Activated CD8-positive, alpha-beta memory T cell treated with anti-CD3 and anti-CD28 coated beads, Interleukin-2, amount 50 U/mL, for 4 hours (primary cell): ENCODE data around the gene KRTAP1-4.
"Not testable (repeated sequence)": the region's sequence is repeated elsewhere in the genome, so short reads cannot be mapped to it uniquely, and the experiment has no call there.

ENCODE experiments used
- DNase-seq: peaks from one replicate; pipeline ENCODE4 v3.0.0-alpha.2; 2020

Gene KRTAP1-4

DNA sequence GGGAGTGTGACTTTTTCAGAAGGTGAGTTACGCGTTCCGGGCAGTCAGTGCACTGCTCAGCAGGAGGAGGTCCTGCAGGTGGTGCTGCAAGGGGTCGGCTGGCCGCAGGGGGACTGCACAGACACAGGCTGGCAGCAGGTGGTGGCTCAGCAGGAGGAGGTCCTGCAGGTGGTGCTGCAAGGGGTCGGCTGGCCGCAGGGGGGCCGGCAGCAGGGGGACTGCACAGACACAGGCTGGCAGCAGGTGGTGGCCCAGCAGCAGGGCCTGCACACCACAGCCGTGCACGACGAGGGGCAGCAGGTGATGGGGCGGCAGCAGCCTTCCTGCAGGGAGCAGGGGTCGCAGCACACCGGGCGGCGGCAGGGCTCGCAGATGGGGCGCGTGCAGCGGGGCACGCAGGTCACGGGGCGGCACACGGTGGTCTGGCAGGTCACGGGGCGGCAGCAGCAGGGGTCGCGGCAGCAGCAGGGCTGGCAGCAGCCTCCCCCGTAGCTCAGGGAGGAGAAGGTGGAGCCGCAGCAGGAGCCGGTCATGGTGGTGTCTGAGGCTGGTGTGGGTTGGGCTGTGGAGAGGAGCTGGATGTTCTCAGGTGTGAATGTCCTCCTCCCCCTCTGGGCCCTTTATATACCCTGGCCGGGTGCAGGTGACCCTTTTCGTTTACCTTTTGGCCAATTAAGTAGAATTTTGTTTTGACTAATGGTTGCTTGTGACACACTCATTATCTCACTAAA, 16.9 kb upstream of the KRTAP1-4 start, which contains the start of gene KRTAP2-1:
TSS of gene KRTAP2-1 (minus strand) at position 582 of the 731 bp plus-strand sequence. CDS start at position 533, 49 bp downstream.
- DNase-seq, result not testable (repeated sequence)

DNA sequence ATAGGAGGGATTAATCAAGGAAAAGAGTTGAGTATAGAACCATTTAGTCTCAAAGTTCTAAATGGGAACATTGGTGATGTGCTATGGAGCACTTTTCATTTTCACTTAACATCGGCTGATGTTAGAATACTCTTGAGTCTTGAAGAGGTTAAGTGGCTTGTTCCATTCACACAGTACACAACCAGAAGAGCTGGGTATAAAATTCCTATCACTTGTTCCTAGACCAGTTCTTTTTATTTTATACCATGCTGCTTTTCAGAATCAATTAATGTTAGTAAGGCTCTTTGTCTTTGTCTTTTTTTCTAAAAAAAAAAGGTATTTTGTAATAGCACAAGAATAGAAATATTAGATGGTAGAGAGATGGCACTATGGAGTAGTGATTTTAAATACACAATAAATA, 13.0 kb upstream of the KRTAP1-4 start:
- no peak for DNase-seq

DNA sequence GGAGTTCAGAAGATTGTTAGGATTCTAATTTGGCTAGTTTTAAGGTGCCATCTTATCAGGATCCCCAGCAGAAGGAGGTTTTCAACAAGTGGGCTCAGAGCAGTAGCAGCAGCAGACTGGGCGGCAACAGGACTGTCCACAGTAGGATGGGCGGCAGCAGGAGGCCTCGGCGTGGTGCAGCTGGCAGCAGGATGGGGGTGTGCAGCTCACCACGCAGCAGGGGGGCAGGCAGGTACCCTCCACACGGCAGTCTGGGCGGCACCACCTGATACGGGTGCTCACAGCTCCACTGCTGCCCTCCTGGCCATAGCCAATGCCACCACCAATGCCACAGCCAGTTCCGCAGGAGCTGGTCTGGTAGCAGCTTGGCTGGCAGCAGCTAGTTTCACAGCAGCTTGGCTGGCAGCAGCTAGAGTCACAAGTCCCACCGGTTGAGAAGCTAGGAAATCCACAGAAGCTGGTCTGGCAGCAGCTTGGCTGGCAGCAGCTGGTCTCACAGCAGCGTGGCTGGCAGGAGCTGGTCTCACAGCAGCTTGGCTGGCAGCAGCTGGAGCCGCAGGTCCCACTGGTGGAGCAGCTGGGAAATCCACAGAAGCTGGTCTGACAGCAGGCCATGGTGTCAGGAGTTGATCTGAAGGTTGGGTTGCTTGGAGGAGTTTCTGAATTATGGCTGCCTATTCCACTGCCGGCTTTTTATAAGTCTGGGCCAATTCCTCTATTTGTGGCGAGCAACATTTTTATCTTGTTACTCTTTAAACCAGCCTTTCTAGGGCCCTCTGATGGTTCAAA, 11.0 kb upstream of the KRTAP1-4 start, which contains the start of gene KRTAP1-1:
TSS of gene KRTAP1-1 (minus strand) at position 668 of the 789 bp plus-strand sequence. CDS start at position 615, 53 bp downstream.
- DNase-seq, result not testable (repeated sequence)

DNA sequence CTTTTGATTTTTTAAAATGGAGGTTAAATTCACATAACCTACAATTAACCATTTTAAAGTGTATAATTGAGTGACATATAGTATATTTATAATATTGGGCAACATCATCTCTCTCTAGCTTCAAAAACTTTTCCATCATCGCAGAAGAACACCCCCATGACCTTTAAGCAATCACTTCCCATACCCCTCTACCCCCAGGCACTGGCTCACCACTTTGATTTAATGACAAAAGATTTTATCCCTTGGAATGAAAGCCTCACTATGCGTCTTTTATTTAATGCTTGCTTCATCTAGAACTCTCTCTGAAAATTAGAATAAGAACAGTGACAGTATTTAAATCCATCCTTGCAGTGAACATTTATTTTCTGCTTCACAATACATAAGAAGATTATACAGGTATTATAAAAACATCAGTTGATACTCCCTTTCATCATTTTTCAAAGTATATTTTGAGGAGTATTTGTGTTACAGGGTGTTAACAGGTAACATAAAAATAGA, 7.9 kb upstream of the KRTAP1-4 start:
- DNase-seq, result no peak

DNA sequence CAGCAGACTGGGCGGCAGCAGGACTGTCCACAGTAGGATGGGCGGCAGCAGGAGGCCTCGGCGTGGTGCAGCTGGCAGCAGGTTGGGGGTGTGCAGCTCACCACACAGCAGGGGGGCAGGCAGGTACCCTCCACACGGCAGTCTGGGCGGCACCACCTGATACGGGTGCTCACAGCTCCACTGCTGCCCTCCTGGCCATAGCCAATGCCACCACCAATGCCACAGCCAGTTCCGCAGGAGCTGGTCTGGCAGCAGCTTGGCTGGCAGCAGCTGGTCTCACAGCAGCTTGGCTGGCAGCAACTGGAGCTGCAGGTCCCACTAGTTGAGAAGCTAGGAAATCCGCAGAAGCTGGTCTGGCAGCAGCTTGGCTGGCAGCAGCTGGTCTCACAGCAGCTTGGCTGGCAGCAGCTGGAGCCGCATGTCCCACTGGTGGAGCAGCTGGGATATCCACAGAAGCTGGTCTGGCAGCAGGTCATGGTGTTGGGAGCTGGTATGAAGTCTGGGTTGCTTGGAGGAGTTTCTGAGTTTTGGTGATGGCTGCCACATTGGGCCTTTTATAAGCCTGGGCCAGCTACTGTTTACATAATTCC, 4.4 kb upstream of the KRTAP1-4 start, which contains the start of gene KRTAP1-3:
TSS of gene KRTAP1-3 (minus strand) at position 529 of the 590 bp plus-strand sequence. CDS start at position 476, 53 bp downstream.
- not testable (repeated sequence) for DNase-seq

DNA sequence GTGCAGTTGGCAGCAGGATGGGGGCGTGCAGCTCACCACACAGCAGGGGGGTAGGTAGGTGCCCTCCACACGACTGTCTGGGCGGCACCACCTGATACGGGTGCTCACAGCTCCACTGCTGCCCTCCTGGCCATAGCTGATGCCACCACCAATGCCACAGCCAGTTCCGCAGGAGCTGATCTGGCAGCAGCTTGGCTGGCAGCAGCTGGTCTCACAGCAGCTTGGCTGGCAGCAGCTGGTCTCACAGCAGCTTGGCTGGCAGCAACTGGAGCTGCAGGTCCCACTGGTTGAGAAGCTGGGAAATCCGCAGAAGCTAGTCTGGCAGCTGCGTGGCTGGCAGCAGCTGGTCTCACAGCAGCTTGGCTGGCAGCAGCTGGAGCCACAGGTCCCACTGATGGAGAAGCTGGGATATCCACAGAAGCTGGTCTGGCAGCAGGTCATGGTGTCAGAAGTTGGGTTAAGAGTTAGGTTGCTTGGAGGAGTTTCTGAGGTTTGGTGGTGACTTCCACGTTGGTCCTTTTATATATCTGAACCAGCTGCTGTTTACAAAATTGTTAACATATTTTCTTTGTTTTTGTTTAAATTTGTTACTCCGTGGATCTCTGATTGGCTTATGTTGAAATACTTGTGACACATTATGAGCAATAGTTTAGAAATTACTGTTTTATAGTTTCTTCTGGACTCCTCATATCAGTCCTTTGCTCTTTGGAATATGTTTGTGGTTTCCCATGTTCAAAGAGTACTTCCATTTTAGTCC, 3.1 kb downstream of the KRTAP1-4 start, which contains the start of gene KRTAP1-5:
TSS of gene KRTAP1-5 (minus strand) at position 494 of the 757 bp plus-strand sequence. CDS start at position 441, 53 bp downstream.
- DNase-seq, result no peak

DNA sequence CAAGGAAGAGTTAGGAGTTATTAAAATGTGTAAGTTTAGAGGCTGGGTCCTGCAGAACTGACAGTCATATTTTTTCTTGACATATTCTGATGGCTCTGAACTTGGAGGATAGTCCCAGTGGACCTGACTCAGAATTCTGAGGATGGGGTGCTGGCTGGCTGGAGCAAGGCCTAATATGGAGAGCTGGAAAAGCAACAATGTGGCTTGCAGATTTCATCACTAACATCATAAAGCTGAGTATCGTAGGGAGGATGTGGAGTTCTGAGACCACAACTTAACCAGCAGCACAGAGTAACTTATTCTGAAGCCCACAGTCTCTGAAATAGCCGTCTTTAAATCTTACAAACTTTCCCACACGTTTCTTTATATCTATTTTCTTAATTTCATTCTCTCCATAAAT, 5.3 kb downstream of the KRTAP1-4 start:
- no peak for DNase-seq

DNA sequence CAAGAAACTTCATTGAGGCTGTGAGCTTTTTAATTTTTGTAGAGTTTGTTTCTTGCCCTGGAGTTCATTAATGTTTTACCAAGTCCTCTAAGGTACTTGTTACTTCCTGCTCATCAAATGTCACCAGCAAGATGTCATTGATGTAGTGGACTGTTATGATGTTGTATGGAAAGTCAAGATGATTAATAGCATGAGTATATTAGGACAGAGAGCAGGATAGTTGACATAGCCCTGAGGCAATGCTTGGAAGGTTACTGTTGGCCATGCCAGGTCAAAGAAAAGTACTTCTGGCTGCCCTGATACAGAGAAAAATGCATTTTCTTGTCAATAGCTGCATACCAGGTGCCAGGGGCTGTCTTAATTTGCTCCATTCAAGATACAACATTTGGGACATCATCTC, 9.7 kb downstream of the KRTAP1-4 start:
- DNase-seq, result no peak

DNA sequence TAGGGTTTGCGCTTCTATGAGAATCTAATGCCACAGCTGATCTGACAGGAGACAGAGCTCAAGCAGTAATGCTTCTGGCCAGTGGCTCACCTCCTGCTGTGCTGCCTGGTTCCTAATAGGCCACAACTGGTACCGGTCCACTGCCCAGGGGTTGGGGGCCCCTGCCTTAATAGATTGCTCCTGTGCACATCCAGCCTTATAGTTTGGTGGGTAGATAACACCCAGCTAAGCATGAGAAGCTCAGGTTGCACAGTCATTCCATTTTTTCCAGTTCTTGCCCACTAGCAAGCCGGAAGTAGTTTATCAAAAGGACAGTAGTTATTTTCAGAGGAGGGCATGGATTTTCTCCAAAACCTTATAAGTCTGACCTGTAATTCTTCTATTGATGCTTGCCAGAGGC, 10.6 kb downstream of the KRTAP1-4 start:
- DNase-seq, result no peak

DNA sequence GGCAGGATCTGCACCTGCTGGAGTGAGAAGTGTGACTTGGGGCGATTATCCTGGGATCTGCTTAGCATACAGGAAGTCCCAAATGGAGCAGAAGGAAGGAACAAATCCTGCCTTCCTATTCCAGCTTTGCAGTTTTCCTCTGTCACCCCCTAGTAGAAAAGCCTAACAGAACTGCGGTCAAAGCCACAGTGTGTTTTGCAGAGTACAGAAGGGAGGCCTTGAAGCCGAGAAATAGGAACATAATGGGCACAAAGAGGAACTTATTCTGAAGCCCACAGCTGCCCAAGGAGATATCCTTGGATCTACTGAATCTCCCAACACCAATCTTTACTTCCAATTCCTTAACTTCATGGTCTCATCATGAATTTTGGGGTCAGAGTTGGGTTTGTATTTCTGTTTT, 11.5 kb downstream of the KRTAP1-4 start:
- DNase-seq, result no peak

DNA sequence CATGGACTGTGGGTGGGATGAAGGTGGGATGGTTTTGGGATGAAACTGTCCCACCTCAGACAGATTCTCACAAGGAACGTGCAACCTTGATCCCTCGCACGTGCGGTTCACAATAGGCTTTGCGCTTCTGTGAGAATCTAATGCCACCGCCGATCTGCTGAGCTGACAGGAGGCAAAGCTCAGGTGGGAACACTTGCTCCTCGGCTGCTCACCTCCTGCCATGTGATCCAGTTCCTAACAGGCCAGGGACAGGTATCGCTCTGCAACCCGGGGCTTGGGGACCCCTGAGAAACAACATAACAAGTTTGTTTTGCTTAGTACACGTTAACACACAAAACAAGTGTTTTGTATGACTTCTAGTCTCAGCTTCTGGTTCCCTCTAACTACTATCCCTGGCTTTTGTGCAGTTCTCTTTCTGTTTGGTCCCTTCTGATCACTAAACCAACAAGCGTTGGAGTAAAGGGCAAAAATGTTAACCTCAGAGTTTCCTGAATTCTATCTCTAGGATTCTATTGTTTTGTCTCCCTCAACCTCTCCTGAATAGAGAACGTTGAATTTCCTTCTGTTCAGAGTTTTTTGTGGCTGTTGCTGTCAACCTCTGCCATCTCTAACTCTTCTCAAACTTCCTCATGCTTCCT, 13.3 kb downstream of the KRTAP1-4 start:
- DNase-seq, result no peak

DNA sequence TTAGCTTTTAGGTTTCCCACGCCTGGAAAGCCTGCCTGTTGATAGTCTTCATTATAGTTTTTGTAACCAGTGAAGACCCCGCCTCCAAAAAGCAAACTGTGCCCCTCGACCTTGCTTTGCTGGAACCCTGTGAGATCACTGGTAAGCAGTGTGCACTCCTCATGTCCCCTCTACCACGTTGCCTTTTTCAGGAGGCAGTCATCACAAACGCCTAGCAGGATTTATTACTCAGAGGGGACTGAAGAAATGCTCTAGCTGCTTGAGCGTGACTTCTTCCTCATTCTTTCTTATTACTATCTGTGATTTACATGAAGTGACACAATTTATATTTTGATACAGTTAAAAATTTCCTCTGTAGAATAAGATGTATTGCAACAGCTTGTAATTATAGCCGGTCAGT, 14.5 kb downstream of the KRTAP1-4 start:
- DNase-seq, result no peak

DNA sequence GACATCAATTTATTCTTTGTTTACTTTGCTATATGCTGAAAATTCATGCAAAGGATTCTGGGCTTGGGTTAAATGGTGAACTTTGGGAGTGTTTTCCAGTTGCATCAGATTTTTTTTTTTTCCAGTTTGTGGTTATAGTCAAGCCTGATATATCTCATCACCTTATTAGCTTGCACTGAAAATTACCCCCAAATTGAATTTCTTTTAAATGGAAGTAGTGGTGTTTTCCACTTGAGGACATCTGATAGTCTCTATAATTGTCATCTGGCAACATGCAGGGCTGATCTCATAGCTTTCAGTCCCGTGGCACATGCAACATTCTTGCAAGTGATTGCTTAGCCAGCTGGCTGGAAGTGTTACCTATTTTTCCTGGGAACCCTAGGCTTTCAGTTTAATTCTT, 16.4 kb downstream of the KRTAP1-4 start:
- no peak for DNase-seq

DNA sequence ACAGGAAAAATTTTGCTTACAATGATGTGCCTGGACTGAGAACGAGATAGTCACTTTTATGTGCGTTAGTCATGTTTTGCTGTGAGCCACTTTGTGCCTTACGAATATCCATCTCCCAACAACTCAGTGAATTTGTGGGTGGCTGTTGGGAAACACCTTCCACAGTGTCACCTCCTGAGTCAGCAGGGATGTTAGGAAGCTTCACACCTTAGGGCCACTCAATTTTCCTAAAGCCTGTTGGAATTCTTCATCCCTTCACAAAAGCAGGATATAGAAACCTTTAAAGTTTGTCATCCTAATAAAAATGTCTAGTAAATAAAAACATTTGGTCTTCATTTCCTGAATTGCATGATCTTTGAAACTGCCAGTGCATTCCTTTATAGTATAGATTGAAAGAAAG, 16.8 kb downstream of the KRTAP1-4 start:
- DNase-seq, result no peak

DNA sequence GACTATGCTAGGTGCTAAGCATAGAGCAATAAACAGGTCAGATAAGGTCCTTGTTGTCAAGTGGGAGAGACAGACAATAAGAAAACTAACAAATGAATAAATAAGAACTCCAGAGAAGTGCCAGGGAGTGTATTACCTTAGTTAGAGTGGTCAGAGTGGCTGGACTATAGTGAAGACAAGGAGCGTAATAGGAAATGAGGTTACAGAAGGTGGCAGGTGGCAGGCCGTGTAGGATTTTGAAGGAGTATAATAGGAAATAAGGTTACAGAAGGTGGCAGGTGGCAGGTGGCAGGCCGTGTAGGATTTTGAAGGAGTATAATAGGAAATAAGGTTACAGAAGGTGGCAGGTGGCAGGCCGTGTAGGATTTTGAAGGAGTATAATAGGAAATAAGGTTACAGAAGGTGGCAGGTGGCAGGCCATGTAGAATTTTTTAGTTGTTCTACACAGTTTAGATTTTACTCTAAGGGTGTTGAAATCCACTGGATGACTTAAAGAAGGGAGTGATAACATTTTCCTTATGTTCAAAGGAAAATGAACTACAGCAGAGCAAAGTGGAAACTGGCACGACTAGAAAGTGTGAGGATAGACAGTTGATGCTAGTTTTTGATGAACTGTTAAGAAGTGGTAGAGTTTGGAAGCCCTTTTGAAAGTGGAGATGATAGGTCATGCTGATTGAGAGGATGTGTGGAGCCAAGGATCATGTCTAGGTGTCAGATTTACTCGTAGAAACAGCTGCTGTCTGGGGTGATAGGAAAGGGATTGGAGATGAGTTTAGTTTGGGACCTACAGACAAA, 17.5 kb downstream of the KRTAP1-4 start:
- DNase-seq, result no peak

DNA sequence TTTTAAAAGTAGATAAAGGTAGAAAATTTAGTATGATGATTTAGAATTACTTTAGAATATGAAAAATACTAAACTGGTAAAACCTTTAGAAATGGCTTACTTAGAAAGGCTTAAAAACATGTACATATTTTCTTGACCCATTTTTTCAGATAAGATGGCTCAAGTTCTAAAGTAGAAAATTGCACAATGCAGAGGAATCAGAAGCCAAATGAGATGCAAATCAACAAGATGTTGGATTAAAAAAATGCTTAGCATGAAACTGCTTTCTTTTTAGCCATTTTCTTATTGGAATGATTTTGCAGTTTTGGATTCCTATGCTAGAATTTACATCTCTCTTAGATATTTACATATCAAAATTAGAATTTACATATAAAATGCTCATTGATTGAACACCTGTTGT, 19.6 kb downstream of the KRTAP1-4 start:
- no peak for DNase-seq

DNA sequence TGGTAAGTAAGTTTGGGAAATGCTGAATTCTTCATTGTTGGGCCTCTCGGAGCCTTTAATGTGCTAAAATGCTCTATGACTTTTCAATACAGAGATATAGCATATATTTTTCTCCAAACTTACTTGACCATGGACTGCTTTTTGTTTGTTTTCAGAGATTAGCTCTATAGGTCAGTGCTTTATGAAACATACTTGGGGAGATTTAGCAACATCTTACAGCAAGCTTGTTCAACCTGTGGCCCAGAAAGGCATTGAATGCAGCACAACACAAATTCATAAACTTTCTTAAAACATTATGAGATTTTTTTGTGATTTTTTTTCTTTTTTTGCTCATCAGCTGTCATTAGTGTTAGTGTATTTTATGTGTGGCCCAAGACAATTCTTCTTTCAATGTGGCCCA, 20.1 kb downstream of the KRTAP1-4 start:
- no peak for DNase-seq

DNA sequence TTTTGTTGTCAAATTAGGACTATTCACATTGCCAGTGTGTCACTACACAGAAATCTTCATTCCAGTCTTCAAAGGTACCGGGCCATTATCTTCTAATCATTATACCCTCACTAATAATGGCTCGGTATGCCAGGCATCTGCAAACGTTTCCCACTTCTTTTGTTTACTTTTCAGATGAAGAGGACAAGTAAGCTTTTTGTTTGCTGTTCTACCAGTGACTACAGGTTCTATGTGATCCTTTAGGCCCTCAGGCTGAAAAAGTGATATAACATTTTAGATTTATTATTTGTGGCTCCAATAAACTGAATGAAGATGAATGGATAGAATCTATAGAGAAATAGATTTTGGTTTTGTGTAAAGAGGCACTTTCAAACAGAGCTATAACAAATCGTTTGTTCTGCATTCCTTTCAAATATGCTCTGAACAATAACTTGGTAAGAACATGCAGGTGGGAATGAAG, 20.7 kb downstream of the KRTAP1-4 start:
- no peak for DNase-seq

DNA sequence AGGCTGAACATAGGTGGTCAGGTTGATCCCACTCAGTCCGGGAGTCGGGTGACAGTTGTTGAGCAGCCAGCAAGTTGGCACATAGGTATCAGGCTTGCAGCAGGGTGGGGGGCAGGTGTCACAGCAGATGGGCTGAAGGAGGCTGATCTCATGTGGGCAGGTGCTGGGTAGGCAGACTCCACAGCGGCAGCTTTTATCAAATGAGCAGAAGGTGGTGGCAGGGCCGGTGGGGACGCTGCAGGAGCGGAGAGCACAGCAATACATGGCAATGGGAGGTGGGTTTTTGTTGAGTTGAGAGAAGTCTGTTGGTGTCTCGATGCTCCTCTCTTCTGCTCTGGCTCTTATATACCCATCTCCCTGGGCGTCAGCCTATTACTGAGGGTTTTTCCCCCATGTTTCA, 21.2 kb downstream of the KRTAP1-4 start, which contains the start of gene KRTAP3-1:
TSS of gene KRTAP3-1 (minus strand) at position 318 of the 400 bp plus-strand sequence. CDS start at position 264, 54 bp downstream.
- no peak for DNase-seq

DNA sequence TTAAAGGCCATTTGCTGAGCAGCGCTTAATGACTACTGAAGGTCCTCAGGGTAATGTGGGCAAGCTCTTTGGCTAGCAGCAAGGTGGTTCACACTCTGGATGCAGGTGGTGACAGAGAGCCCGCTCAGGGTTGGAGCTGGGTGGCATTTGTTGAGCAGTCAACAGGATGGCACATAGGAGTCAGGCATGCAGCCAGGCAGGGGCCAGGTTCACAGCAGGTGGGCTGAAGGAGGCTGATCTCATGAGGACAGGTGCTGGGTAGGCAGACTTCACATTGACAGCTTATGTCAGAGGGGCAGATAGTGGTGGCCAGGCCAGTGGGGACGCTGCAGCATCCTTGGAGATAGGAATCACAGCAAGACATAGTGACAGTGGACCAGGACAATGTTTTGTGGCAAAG, 25.6 kb downstream of the KRTAP1-4 start:
- no peak for DNase-seq

DNA sequence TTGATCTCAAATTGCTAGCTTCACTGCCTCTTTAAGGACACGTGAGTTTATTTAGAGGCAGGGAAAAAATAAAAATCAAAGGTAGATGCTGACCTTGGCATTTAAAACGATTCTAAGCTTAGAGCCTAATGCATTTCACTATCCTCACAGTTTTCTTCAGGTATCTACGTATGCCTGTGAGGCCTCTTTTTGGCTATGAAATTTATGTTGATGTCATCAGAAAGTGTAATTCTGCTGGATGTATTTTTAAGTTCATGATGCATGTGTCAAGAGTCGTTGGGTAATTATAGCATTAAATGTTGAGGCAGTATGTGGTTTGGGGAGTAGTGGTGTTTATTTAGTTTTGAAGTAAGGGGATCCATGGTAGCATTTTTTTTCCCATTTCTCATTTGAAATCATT, 26.1 kb downstream of the KRTAP1-4 start:
- no peak for DNase-seq
